ENCODE measurements around the gene IGFBP7. TPM values are rescaled to one million over a fixed set of nuclear protein-coding genes. Genes with fewer than 3 reads are reported as not detected.

The IGFBP7 gene
- total RNA-seq, 1 donor from 2014 or later = 0.23 TPM

DNA sequence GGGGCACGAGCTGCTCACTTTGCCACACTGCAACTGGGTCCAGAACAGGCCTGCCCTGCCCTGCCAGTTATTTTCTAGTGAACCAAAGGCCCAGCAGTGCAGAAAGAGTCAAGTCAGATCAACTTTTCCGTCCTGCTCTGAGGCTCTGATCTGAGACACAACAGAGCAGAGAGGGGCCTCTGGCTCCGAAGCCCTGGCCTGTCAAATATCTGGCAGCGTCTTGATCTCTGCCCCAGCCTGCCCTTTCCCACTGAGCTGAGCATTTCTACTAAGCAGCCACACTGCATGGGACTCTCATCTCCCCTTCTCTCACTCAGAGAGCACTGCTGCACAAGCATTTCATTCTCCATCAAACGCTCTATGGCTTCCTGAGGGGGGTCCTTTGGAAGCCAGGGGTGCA is 11.8 kb downstream of the IGFBP7 start:
- intact Hi-C loops (cut with micrococcal nuclease) = no loop called here

DNA sequence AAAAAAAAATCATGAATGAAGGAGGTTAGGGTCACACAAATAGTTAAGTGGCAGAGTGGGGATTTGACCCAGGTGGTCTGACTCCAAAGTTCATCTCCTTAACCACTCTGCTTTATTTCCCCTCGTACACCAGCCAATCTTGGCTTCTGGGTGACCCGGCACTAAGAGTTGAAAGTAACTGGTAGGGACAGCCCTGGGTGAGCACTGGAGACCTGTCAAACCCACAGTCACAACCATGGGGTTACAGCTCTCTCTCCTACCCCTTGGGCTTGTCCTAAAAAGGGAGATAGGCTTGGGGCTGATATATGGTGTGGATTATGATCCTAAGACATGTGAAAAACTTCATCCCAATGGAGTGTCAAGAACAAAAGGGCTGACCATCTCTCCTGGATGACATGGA is 12.5 kb downstream of the IGFBP7 start:
- intact Hi-C loops (cut with micrococcal nuclease) = no loop called here

DNA sequence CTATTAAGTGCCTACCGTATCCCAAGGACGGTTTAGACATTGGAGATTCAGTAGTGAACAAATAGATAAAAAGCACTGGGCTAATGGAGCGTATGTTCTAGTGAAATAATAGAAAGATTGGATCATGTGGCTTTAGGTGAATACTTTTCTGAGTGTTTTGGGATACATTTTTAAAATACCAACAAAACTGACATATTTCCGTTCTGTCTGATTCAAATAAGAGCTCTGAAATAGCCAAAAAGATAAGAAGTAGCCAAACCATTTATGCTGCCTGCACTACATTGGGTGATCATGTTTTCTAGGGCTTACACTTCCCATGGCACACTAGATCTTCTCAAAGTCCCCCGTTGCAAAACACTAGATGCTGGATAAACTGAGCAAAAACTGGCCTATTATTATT is 14.2 kb downstream of the IGFBP7 start:
- intact Hi-C loops (cut with micrococcal nuclease) = no loop called here

DNA sequence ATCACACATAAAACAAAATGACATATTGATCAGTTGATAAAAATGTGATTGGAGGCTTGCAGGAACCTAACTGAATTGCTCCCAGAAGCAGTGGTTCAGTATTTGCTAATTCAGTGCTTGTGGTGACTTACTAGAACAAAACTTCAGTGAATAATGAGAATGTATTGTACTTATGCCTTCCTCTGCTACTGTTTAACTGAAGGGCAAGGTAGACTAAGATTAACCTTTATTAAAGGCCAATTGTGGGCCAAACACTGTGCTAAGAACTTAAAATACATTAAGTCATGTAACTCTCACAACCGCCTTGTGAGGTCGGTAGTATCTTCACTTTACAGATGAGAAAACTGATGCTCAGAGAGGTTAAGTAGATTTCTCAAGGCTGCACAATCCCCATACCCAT is 14.9 kb downstream of the IGFBP7 start:
- intact Hi-C loops (cut with micrococcal nuclease) = no loop called here

DNA sequence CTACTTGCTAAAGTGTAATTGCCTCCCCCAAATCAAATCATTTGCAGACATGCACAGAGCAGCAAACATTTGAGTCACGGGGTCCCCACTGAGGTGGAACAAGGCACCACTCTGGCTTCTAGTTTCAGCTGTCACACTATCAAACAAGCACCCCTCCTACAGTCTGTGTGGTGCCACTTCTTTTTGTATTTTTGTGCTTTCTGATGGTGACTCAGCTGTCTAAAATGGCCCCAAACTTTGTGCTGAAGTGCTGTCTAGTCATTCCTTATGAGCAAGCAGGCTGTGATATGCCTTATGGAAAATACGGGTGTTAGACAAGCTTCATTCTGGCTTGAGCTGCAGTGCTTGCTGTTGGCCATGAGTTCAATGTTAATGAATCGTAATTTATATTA is 15.4 kb downstream of the IGFBP7 start:
- intact Hi-C loops (cut with micrococcal nuclease) = no loop called here

DNA sequence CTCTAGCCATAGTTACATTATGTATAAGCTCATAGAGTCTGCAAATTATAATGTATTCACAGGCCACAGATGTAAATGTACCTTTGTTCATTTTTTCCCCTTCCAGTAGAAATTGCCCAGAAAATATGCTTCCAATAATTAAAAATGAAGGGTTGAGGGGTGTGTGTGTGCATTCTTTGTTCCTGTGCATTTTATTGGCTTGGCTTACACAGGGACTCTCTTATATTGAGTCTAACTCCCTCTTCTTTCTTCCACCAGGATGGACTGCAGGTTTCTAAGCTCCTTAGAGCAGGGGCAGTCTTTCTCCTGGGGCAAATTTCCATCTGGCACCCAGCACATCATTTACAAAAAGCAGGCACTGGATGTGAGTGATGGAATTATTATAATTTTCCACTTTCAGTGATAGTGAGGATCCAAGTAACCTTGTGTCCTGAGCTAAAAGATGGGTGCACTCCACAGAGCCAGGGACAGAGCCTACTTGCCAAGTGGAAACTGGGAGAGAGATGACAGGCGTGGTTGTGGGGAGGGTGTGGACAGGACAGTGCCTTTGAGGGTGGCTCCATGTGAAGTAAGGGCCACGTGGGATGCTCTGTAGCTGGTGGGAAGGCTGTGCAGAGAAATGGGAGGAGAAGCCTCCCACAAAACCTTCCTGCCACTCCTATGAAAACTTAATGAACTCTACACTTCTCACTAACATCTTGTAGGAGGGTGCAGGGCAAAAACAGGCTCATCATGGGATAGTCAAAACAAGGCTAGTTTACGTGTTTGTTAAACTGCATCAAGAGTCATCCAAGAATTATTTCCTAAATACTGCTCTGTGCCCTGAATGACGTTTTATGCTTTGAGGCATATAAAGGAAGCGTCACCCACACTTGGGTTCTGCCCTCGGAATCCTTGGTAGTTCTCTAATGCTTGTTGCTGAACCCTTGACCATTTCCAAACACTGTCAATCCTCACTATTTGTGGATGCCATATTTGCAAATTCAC is 16.0 kb downstream of the IGFBP7 start:
- intact Hi-C loops (cut with micrococcal nuclease) = no loop called here

DNA sequence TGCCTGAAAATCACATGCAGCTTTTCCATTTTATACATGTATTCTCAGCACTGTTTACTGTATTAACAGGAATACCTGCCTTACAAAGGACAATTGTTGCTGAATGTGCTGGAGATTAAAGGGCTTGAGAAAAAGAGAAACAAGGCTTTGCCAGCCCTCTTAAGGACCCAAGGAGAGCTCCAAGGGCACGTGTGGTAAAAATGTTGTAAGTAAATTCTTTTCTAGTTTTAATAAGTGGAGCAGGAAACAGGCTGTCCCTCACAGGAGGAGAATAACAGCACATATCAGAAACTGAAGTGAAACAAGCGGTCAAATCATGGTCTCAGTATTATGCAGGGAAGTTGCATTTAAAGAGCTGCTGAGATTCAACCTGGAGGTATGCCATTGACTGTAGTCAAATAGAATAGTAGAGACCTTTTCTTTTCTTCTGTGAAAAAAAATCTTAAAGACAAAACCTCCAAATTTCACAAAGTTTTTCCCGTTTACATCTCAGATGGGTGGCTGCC is 18.5 kb downstream of the IGFBP7 start:
- intact Hi-C loops (cut with micrococcal nuclease) = no loop called here

DNA sequence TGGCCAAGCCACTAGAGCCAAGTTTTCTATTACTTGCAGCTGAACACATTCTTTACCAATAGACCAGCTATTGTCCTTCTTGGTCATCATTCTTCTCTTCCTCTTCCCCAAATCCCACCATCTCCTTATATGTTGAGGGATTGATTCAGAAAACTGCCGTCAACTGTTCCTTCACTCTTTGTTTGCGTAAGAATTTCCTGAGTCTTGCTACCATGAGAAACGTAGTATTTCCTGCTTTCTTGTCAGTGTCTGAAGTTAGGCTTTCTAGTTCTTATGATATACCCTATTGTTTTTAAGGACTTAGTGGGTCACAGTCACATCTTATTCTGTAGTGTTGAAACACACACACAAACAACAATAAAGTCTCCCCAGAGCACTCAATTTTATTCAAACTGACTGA is 20.1 kb downstream of the IGFBP7 start:
- intact Hi-C loops (cut with micrococcal nuclease) = no loop called here

DNA sequence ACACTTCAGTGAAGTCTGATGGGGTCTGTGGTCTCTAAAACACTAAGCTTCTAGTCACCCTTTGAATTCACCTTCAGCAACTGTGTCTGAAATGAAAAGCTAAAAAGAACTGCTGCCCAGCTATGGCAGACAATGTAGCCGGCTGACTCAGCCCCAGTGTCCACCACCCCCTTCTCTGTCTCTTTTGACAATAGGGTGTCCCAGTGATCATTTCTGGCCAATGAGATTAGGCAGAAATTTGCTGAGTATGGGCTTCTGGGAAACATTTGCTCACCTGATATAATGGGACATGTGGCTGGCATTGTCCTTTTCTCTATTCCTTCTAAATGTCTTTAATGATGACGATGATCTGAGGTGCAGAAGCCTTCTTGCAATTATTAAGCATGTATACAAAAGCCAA is 20.6 kb downstream of the IGFBP7 start:
- intact Hi-C loops (cut with micrococcal nuclease) = no loop called here

DNA sequence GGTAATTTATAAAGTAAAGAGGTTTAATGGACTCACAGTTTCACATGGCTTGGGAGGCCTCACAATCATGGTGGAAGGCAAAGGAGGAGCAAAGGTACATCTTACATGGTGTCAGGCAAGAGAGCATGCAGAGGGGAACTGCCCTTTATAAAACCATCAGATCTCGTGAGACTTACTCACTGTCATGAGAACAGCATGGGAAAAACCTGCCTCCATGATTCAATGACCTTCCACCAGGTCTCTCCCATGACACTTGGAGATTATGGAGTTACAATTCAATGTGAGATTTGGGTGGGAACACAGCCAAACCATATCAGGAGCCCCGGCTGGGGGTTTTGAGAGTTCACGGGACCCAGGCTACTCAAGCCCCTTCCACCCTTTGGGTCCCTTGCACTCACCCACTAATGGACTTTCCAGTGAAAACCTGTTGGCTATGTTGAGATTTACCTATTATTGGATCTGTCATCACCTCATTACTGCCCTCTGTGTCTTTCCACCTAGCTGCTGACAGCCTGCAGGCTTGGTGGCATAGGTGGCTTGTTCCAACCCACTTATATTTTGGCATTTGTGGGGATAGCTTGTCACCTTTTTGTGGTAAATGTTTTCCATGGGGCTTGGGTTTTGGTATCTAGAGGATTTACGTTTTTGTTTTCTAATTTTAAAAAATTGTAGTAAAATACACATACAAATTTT is 24.0 kb downstream of the IGFBP7 start:
- intact Hi-C loops (cut with micrococcal nuclease) = no loop called here

DNA sequence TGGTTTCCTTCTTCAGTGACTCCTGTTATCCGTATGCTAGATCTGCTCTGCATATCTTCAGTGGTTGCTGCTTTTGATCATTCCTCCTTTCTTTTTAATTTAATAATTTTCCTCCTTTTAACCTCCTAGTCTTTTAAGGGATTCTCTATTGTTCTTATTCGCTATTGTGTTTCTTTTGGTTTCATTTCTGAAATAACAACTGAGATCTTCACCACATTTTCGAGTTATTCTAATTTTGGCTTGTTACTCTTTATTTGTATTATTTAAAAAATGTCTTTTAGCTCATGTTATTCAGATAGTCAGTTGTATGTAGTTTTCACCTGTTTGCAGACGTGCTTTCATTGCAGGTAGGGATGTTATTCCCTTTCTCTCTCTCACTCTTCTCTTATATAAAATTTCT is 24.9 kb downstream of the IGFBP7 start:
- intact Hi-C loops (cut with micrococcal nuclease) = no loop called here

DNA sequence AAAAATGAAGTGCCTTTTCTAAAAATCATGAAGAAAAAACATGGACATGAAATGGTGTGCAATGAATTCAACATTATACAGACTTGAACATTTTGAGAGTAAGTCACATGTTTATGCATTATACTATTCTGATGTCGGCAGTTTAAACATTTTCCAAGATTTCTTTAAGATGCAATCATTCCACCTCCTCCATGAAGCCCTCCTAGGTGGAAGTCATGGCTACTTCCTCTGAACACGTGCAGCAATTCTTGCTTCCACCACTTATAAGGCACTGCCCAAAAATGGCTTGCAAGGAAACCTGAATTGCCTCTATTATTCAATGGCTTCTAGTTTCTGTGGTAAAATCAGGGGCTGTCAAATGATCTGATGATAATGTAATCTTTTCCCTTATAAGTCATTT is 25.8 kb downstream of the IGFBP7 start:
- intact Hi-C loops (cut with micrococcal nuclease) = no loop called here

DNA sequence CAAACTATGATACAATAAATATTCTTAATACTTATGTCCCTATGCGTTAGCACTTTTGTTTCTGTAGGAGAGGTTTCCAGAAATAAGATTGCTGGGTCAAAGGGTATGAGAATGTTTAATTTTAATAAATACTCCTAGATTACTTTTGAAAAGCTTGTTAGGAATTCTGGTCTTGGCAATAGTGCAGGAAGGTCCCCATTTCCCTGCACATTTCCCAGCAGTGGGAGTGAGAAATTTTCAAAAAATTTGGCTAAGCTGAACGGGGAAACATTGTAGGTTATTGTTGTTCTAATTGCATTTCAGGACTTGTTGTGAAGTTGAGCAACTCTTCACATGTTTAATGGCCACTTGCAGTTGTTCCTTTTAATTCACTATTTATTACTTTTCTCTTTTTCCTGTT is 27.1 kb downstream of the IGFBP7 start:
- intact Hi-C loops (cut with micrococcal nuclease) = no loop called here

DNA sequence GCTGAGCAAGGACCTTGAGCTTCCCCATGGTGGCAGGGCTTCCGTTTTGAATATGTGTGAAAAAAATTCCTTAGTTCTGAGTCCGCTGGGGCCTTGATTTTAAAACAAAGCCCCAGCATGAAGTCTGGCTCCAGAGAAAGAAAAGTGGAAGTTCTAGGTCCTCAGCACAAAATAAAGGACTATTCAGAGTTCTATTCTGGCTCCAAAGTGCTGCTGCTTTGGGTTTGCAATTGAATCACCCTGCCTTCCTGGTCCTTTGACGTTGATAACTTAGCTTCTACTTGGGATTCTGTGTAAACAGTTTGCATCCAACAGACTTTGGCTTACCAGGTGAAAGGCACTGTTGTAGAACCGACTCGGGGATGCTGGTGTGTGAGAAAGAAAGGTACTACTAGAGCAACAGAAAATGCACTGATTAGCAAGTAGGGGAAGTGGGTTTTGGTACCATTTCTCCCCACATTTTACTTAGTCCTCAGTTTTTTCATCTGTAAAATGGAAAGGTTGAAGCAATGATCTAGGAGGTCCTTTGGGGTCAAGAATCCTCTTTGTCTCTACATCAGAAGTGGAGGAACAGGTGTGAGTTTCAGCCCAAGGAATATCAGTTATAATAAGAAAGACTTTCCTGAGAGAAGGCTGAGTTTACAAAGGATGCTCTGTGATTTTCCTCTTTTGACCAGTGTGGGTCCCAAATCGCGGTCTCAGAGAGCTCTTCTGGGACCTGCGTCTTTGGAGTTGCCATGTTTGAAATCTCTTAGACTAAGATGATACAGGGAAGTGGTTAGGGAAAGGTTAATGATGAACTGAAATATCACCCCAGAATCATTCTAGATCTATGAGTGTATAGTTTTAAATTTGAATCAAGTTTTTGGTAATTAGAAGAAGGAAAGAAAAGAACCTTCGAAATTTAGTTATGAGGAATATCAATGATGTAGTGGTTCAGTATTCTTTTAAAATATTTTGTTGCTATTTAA is 28.2 kb downstream of the IGFBP7 start:
- intact Hi-C loops (cut with micrococcal nuclease) = no loop called here

DNA sequence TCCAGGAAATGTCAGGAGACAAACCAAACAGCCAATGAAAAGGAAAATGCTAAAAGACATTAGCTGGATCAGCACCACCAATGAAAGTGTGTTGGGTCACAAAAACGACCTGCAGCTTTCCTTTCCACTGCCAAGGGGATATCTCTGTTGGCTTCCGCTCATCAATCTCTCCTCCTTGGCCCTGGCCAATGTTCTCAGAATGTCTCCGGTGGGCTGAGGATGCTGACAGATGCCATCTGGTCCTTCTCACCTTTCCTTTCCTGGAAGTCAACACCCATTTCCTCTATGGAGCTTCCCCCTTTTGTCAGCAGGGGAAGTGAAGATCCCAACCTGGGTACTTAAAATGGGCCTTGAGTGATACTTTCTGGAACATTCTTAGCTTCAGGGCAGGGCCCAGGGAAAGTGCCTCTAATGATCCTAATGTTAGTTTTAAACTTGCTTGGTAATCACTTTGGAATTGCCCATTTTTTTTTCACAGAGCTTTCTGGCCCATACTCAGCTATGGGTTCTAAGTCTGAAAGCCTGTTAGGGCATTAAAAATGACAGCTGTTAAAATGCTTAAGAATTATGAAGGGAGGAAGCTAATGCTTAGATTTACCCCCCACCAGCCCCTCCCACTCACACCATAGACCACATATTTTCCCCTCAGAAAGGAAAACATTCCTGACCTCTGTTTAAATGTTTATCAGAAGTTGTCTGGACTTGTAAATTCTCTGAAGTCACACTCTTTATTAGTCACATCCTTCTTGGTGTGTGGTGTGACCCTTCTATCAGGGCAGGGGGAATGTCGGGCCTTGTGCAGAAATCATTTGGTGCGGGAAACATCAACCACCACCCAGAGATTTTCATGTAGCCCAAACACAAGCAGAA is 29.2 kb downstream of the IGFBP7 start:
- intact Hi-C loops (cut with micrococcal nuclease) = no loop called here

DNA sequence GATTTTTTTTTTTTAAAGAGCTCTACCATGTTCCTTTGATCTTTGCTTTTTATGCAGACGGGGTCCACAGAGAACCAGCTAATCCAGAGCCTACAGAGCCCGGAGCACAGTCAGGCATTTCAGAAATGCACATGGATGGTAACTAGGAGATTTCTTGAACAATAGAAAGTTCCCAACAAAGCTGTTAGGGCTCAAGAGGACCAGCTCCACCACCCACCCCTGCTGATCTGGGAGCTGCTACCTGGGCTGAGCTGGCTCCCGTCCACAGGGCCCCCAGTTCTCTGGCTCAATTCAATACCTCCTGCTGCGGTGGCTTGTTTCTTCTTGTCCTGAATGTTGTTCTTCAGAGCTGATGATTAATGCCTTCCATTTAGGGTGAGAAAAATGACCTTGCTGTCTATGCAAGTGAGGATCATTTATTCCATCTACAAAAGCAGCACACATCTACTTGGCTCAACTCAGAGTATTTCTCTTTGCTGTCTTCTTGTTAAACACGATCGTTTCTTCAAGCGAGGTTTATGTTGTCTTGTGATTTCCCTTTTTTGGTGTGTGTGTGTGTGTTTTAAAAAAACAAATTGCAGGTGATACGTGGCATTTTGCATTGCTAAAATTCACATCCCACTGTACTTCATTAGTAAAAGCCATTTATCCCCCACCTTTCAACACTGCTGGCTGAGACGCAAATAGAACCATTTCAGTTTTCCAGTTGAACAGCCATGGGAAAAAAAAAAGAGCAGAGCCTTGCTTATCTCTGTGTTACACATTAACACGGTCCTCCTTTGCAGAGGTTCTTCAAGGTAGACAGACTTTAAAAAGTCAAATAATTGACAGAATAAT is 31.3 kb downstream of the IGFBP7 start:
- intact Hi-C loops (cut with micrococcal nuclease) = no loop called here

DNA sequence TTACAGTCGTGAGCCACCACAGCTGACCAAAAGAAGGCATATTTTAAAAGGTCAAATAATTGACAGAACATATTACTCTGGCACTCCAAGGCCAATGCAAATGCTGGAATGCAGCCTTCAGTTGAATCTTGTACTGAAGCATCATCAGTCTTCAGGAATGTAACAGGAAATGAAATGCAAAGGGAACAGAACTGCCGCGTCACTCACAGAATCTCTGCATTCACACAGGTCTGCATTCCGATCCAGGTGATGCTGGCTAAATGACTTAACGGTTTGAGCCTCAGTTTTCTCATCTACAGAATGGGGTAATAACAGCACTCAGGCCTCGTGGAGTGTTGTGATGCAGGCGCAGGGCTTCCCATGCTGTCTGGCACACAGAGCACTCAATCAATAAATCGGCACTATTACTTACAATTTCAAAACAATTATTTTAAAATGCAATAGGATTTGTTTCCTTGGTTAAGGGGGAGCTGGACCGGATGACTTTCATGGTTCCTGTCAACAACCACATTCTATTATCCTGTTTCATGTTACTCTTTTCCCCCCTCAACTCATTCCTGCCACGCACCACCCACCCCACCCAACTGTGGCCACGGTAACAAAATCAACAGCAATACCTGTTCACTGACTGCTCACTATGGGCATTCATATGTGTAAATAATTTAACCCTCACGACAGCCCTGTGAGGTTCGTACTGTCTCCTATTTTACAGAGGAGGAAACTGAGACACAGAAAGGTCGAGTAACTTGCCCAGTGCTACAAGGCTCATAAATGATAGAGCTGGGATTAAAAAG is 32.4 kb downstream of the IGFBP7 start:
- intact Hi-C loops (cut with micrococcal nuclease) = no loop called here

DNA sequence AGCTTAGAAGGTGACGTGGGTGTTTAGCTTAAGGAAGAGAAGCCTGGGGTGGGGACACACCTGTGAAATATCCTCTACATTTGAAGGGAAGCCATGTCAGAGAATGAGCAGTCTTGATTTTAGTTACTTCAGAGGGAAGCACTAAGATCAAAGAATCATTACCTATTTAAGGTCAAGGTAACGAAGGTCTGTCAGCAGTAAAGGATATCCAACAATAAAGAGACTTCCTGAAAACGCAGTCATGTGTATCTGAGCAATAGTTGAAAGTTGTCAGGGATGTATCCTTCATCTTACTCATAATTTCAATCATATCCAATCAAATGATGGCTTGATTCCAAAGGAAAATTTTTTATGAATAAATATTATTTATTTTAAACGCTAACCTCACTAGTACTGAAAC is 33.5 kb downstream of the IGFBP7 start:
- intact Hi-C loops (cut with micrococcal nuclease) = no loop called here

DNA sequence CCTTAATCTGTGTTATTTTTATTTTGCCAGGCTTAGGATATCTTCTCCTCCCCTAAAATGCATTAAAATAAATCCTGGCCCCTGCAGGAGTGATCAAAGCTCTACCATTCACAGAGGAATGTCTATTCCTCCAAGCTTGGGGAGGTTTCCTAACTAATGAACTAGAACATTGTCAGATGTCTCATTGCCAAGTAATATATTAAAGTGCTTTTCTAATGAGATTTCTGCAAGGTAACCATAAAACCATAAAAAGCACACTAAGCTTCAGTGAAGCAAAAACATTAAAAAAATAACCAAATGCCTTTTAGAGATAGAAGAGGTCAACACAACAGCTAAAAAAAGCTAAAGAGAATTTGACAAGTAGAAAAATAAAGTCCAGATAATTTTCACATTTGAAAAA is 34.8 kb downstream of the IGFBP7 start:
- intact Hi-C loops (cut with micrococcal nuclease) = no loop called here
